ENCODE measurements around the gene CDRT4.
"Not testable (repeated sequence)": the region's sequence is repeated elsewhere in the genome, so short reads cannot be mapped to it uniquely, and the experiment has no call there.

Gene CDRT4

DNA sequence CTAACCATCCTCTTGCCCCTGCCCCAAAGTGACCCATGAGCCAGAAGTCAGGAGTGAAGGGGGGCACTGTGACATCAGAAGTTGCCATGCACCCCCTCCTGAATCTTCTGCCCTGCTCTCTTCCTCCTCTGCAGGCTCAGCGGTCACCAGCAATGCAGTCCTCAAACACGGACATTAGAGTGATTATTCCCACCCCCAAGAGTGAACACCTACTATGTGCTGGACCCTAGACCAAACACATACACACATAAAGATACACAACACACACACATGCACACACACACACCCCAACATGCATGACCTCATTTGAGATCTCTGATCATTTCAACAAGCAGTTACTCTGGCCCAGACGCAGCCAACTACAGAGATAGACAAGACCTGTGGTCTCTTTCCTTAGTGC lies at the start of gene CDRT4:
Gene CDRT4, minus strand, starts transcription at position 30 of the 400 bp plus-strand sequence. CDS start 27,383 bp downstream, outside the sequence.
- no peak for DNase-seq

DNA sequence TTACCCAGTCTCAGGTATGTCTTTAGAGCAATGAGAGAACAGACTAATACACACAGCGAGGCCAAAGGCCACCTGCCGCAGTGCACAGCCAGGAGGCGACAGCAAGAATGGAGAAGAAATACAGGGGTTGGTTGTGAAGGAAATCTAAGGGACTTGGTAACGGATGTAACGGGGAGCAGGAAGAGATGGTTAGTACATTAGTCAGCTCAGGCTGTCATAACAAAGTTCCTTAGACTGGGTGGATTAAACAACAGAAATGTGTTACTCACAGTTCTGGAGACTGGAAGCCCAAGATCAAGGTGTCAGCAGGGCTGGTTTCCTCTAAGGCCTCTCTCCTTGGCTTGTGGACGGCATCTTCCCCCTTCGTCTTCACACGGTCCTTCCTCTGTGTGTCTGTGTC lies 48.7 kb upstream of the CDRT4 start:
- no peak for DNase-seq

- no peak for DNase-seq
Measured at GRCh38 chr17:15514469-15514868, 47.0 kb upstream of the CDRT4 start.

DNA sequence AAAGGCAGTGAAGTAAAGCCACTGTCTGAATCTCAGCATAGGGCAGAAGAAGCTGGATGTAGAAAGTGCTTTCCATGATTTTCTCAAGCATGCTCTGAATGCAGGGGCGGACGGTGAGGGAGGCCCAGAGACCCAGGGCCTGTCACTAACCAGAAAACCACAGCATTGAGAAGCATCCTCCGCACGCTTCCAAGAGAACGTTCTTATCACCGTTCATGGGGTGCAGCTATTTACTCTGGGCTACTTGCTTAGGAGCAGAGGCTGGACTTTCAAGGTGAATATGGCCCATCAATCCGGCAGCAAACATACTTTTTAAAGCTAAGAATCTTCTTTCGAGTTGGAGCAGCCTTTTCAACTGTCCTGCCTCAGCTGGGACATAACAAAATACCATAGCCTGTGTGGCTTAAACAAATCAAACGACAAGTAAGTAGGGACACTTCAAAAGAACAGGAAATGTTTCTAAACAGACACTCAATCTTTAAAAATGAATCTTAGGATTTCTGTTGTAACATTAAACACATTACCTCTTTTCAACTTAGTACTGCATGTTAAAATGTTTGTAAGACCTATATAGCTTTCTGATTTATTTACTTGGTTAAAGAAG lies 46.5 kb upstream of the CDRT4 start:
- DNase-seq = no peak

DNA sequence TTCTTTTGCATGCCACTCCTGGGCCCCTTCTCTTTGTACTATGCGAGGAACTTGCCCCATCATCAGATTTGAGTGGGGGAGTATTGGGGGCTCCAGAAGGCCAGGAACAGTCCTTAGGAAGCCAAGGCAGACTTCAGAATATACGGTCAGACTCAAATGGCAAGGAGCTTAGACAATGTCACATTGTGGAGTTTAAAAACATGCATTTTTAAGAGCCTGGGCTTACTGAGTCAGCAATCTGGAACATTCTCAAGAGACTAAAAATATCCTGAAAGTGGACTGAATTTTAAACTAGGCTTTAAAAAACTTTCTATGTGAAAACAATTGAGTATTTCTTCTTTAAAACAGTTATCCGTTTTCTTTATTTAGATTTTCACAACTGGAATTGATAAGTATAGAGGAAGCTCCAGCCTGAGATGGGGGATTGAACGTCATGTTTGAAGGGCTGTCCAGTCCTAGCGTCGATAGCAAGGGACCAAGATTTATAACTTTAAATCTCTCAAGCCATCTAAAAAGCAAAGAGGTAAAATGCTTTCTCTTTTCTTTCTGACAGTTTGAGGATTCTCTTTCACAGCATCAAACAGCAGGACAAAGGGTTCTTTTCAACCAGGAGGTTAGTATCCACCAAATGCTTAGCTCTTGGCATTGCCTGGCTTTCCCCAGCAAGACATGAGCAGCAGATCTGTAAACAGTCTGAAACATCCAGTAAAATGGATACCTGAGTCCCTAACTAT lies 45.8 kb upstream of the CDRT4 start:
- no peak for DNase-seq

DNA sequence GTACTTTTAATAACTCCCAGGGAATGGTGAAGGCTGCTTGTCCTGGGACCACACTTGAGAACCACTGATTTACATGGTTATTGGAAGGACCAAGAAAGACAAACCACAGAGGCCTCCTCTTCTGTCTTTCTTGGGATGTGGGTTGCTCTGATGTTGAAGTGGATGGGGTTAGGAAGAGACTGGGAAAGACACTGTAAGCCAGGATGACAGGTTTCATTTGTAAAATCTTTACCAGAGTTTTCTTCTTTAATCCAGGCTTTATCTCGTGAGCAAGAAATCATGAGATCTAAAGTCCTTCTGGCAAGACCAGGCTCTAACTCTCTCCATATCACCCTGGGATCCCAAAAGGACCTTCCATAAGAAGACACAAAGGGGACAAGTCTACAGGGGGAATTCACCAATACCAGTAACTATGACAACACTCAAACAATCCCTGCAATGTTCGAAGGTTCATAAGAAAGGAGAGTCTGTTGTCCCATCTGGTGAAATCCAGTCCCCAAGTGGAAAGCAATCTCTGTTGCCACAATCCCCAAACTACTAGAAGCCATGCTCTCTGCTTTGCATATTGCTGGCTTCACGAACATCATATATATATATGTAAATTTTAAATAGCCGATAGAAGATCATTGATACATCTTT lies 44.8 kb upstream of the CDRT4 start:
- no peak for DNase-seq

DNA sequence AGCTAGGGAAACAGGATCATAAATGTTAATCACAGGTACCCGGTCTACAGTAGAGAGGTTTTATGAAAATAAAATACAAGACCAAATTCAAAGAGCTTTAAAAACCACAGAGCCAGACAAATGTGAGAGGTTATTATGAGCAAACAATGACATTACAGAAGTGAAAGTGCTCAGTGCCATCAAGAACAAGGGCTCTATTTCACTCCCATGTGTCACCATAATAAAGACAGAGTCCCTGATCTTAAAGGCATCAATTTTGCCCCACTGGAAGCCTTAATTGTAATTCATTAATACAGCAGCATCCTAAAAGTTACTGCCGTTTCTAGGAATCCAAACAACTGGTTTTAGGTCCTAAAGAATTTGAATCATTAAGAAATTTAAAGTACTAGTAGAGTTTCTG lies 43.7 kb upstream of the CDRT4 start:
- no peak for DNase-seq

- DNase-seq = no peak
Measured at GRCh38 chr17:15510361-15510760, 42.9 kb upstream of the CDRT4 start.

- no peak for DNase-seq
Measured at GRCh38 chr17:15509095-15509494, 41.7 kb upstream of the CDRT4 start.

- no peak for DNase-seq
Measured at GRCh38 chr17:15508466-15508865, 41.0 kb upstream of the CDRT4 start.

DNA sequence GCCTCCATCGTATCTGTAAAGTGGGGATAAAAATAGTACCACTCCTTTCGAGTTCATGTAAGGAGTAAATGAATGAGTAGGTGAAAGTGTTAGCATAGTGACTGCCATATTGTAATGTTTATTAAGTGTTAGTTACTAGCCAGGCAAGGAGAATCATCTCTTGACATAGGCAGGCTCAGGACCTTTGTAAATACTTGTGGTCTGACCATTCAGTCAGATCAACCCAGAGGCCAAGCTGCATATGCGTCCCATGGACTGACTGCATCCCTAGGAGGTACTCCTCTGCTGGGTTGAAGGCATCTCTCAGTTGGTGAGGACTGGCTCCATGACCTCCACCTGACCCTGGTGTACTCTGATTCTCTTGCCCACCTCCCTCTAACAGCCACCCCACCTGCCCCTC lies 40.5 kb upstream of the CDRT4 start:
- DNase-seq = no peak

- DNase-seq = no peak
Measured at GRCh38 chr17:15507001-15507400, 39.6 kb upstream of the CDRT4 start.

- DNase-seq = not testable (repeated sequence)
Measured at GRCh38 chr17:15505708-15506107, 38.3 kb upstream of the CDRT4 start.

DNA sequence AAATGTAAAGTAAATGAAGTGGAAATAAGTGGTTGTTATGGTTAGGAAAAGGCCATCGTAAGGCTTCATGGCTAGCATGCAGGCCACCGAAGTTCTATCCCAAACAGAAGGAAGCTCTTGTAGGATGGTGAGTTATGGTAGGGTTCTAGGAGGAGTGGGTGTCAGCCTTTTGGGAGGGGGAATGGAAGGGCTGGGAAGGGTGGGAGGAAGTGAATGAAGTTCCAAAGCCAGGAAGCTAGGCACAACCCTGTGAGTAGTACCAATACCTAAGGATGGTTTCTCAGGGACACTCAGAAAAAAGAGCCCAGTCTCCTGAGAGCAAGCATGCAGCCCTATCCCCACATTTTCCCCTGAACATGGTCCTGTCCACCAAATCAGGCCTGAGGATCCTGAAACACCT lies 36.3 kb upstream of the CDRT4 start:
- DNase-seq = no peak

DNA sequence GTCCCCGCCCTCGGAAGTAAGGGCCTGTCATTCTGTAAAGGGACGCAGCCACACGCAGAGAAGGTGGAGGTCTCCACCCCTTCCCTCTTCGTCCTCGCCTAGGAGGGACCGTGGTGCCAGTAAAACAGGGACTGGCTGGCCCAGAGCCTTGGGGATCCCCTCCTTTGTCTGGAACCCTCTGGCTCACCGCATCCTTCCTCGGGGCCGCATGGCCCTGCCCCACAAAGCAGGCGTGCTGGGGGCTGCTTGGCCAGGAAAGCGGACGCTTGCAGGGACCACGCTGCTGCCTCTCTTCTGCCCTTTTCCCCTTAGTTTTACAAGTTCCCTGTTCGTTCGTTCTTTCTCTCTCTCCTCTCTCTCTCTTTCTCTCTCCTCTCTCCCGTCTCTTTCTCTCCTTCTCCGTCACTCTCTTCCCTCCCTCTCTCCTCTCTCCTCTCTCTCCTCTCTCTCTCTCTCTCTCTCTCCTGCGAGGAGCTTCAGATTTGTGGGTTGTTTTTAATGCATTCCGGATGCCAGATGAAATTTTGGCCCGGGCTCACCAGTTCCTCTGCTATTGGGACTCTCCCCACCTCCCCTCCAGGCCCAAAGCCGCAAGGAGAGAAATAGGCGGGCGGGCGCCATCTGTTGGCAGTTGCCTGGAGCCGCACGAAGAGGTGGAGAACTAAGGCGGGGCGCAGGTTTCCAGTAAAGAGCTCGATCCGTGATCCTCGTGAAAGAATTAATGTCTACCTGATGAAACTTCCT lies 35.1 kb upstream of the CDRT4 start:
- DNase-seq = peak; percentile 52

DNA sequence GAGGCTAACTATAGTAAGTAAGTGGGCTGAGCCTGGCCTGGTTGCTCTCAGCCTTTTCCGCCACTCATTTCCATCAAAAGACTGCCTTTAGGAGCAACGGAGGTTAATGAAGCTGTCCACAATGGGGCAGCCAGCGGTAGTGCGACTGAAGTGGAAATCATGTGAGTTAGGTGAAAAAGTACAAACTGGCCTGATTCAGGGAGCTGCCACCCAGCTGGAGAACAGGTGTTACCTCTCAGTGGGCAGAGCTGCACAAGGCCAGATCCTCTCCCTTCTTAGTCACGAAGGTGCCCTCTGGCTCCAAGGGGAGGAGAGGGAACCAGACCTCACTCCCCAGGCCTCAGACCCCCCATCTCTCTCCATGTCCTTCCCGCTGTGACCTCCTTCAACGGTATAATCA lies 34.4 kb upstream of the CDRT4 start:
- no peak for DNase-seq

GRCh38 chr17:15501282-15501681 lies 33.9 kb upstream of the CDRT4 start:
- DNase-seq = no peak

- DNase-seq = no peak
Measured at GRCh38 chr17:15498107-15498506, 30.7 kb upstream of the CDRT4 start.

- DNase-seq = no peak
Measured at GRCh38 chr17:15496735-15497670, 29.6 kb upstream of the CDRT4 start.

DNA sequence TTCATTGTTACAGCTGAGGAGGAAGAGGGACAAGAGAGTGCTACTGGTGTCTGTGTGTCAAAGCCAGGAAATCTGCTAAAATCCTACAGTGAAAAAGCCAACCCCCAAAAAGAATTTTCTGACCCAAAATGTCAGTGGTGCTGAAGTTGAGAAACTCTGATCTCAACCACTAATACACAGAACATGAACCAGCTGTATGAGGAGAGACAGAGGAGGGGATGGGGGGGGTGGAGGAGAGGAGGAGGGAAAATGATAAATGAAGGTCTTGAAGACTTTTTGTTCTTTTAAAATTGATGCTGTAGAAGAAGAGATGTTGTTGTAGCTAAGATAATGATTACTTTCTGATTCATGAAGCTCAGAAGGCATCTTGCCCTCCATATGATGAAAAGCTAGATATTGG lies 27.4 kb upstream of the CDRT4 start:
- DNase-seq = no peak

GRCh38 chr17:15493693-15494035 lies 26.2 kb upstream of the CDRT4 start:
- DNase-seq = no peak

Data from NCI-H510A (cell line).